ENCODE data around the gene PLA2G1B. TPM values are rescaled to one million over a fixed set of nuclear protein-coding genes. Genes with fewer than 3 reads are reported as not detected.

PLA2G1B gene
- total RNA-seq, 1 experiment from 2014 or later, result not detected

DNA sequence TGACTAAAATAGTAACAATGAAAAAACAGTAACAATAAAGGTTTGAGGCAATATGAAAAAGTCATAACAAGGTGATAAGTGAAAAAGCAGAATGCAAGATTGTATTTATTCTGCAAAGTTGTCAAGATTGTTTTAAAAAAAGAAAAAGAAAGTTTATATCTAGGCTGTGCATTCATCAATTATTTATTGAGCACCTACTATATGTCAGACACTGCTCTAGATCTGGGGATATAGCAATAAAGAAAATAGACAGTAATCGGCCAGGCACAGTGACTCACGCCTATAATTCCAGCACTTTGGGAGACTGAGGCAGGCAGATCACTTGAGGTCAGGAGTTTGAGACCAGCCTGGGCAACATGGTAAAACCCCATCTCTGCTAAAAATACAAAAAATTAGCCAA is 3.8 kb downstream of the PLA2G1B start:
- no peak for DNase-seq
- Histone ChIP-seq H3K36me3 (replicated peaks; ENCODE audit: control insufficient read depth, insufficient read depth, low read length) (no peaks in the 10 kb centered on the region), H3K27me3 (ENCODE audit: control insufficient read depth, insufficient read depth, low read length) (peaks cover 4% of the 10 kb centered on the region; the same call in 1 of the 2 replicates), H3K4me3 (ENCODE audit: insufficient read depth, low read depth, low read length) (no peak overlapping the region)

DNA sequence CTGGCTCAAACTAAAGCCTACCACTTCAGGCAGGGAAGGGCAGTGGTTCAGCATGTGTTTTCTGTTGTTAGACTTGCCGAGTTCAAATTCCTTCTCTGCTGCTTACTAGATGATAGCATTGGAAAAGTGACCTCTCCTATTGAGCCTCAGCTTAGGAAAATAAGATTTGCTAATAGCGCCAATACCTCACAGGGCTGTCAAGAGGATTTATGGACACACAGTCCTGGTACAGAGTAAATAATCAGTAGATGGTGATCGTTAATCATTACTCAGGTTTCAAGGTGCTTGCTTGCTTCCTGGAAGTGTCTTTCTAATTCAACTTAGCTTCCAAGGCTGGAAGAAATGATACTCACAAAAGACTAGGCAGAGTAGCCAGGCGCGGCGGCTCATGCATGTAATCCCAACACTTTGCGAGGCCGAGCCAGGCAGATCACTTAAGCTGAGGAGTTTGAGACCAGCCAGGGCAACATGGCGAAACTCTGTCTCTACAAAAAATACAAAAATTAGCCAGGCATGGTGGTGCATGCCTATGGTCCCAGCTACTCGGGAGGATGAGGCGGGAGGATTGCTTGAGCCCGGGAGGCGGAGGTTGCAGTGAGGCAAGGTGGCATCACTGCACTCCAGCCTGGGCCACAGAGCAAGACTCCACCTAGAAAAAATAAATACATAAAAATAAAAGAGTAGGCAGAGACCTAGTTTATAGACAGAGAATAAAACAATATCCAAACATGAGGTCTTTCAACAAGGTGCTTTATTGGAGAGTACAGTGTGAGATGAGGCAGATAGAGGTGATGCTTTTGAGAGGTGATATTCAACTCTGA is 6.0 kb downstream of the PLA2G1B start:
- no peak overlapping the region for H3K4me3 ChIP-seq (ENCODE audit: insufficient read depth, low read depth, low read length)
- peaks cover 4% of the 10 kb centered on the region; the same call in 1 of the 2 replicates for H3K27me3 ChIP-seq (ENCODE audit: control insufficient read depth, insufficient read depth, low read length)
- H3K36me3 ChIP-seq (replicated peaks; ENCODE audit: control insufficient read depth, insufficient read depth, low read length), result no peaks in the 10 kb centered on the region
- no peak for DNase-seq

DNA sequence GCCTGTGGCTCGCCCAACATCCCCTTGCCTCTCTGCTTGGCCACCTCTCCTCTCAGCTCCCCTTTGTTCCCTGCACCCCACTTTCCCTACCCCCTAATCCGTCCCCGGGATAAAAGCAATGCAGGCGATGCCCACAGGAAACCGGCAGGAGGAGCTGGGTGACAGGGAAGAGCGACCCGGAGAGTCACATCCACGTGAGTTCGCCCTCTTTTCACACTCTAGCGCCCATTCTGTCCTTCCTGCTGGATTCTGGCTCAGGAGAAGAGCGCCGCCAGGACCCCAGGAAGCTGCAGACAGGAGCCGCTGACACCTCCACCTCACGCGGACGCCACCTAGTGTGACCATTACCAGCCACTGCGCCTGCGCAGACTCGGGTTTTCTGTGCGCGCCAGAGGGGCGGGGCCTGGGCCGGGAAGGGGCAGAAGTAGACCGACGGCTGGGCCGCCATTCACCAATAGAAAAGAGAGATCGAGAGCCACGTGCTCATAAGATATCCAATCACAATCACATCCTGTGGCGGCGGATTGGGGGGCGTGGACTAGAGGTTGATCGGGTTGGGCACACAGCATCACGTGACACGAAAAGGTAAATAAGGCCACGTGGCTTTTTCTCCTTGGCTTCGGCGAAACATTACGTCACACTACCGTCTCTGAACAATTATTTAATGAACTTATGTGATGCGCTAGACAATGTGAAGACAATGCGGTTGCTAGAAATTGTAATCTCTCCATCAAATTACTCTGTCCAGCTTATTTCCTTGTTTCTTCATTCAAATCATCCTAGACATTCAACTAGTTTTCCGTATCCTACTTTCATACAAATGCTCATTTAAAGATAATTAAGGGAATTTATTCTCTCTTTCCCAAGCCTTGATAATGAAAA is 10.1 kb downstream of the PLA2G1B start:
- H3K36me3 ChIP-seq (replicated peaks; ENCODE audit: control insufficient read depth, insufficient read depth, low read length), result no peaks in the 10 kb centered on the region
- H3K27me3 ChIP-seq (ENCODE audit: control insufficient read depth, insufficient read depth, low read length), result no peaks in the 10 kb centered on the region
- H3K4me3 ChIP-seq (ENCODE audit: insufficient read depth, low read depth, low read length), result peak overlapping the region; percentile 46
- DNase-seq, result peak; percentile 99

DNA sequence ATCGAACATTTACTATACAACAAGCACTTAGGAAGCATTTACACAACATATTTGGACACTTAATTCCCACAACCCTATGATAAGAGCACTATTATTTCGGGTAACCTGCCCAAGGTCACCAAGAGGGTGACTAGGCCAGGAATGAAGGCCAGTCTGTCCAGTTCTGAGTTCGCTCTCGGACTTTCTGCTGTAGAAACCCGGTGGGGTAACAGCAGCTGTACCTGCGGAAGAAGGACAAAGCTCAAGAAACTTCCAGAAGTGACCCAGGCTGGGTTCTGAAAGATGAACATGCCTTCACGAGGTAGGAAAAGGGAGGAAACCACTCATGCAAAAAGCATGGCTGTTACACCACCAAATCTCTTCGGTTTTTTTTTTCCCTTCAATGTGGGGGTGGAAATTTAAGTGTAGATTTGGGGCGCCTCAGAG is 10.8 kb downstream of the PLA2G1B start:
- no peaks in the 10 kb centered on the region for H3K36me3 ChIP-seq (replicated peaks; ENCODE audit: control insufficient read depth, insufficient read depth, low read length)
- peak; percentile 27 for DNase-seq

DNA sequence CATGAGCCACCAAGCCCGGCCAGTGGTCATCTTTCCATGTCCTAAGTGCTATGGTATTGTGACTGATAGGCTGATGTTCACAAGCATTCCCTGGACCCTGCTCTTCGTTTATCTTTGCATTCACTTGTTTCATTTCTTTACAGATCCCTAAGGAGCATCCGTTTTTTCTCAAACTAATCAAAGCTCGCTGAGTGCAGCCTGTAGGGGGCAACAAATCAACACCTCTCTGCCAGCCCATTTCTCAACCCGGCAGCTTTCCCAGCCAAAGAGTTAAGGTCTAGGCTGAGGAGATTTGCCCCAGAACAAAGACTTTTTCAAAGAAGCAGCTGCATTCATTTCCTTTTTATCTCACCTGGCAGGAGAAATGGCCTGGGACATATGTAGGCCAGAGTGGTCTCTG is 13.4 kb downstream of the PLA2G1B start:
- Histone ChIP-seq H3K27me3 (ENCODE audit: control insufficient read depth, insufficient read depth, low read length) (no peaks in the 10 kb centered on the region), H3K36me3 (replicated peaks; ENCODE audit: control insufficient read depth, insufficient read depth, low read length) (no peaks in the 10 kb centered on the region), H3K4me3 (ENCODE audit: insufficient read depth, low read depth, low read length) (no peak overlapping the region)
- DNase-seq, result peak; percentile 76

More for the DNA sequence above, 10.8 kb downstream of the PLA2G1B start:
- H3K27me3 ChIP-seq (ENCODE audit: control insufficient read depth, insufficient read depth, low read length), result no peaks in the 10 kb centered on the region
- peak overlapping the region; percentile 46 for H3K4me3 ChIP-seq (ENCODE audit: insufficient read depth, low read depth, low read length)

DNA sequence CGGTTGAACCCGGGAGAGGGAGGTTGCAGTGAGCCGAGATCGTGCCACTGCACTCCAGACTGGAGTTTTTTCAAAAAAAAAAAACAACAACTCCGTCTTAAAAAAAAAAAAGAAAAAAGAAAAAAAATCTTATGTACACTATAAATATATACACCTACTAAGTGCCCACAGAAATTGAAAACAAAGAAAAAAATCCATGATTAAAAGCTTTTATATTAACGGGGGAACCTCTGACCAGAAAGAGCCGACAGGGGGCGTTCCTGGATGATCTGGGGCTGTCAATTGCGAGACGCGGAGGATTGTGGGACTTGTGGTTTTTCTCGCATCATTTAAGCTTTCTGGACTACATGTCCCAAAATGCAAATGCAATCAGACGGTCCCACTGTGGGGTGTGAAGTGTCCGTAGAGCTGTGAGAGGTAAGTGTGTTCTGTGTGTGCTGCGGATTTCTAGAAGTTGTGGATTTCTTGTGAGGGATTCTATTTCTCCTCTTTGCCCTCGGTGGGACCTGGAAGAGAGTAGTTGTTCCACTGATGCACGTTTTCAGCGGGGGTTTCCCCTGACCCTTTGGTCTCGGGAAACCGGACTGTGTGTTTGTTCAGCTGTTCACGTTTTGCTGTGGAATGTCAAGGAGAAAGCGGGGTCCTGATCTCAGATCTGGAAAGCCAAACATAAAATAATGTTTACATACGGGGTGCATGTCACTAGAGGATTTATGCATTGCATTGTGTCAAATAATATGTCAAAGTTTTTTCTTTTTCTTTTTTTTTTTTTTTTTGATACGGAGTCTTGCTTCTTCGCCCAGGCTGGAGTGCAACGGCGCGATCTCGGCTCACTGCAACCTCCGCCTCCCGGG is 25.4 kb downstream of the PLA2G1B start, which contains the start of gene SIRT4:
Gene SIRT4 (plus strand): TSS at position 360 of the 854 bp plus-strand sequence. CDS start 1,241 bp downstream, outside the sequence.
- H3K27me3 ChIP-seq (ENCODE audit: control insufficient read depth, insufficient read depth, low read length), result no peaks in the 10 kb centered on the region
- no peaks in the 10 kb centered on the region; the same call in 1 of the 2 replicates for H3K36me3 ChIP-seq (replicated peaks; ENCODE audit: control insufficient read depth, insufficient read depth, low read length)
- H3K4me3 ChIP-seq (ENCODE audit: insufficient read depth, low read depth, low read length), result peak within 1 kb of the TSS; percentile 46
- DNase-seq, result peak; percentile 91

DNA sequence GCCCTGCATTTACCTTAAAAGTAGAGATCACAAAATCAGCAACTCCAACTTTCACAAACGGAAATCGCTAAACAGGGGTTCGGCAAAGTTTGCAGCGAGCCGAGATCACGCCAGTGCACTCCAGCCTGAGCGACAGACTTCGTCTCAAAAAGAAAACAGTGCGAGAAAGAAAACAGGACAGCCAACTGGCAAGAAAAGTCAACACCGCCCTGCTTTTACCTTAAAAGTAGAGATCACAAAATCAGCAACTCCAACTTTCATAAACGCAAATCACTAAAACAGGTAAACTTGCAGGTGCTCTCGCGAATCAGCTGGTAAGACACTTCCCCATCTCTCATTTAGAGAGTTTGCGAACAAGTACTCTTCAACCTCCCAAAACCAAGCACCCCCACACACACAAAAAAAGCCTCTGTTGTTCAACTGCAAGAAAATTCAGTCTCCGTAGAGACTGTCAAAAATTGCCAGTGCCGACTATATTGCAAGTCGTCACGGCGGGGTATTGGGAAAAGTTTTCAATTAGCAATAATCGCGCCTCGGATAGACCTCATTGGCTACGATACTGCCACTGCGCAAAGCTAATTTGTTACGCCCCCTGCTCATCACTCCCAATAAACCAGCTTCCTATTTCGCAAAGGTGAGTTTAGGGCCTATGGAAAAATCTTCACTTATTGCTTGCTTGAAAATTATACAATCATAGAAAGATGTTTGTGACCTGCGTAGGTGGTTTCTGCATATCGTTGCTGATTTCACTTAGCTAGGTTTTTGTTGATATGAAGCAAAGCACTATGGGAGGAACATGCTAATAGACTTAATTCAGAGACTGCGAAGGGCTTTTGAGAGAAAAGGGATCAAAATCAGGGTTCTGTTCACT is 34.7 kb downstream of the PLA2G1B start, which contains the start of gene RNU4-1:
Gene RNU4-1 (minus strand): TSS at position 577 of the 871 bp plus-strand sequence.
- Histone ChIP-seq H3K36me3 (replicated peaks; ENCODE audit: control insufficient read depth, insufficient read depth, low read length) (no peaks in the 10 kb centered on the region), H3K27me3 (ENCODE audit: control insufficient read depth, insufficient read depth, low read length) (no peaks in the 10 kb centered on the region), H3K4me3 (ENCODE audit: insufficient read depth, low read depth, low read length) (peak within 1 kb of the TSS; percentile 68)
- peak; percentile 60 for DNase-seq

DNA sequence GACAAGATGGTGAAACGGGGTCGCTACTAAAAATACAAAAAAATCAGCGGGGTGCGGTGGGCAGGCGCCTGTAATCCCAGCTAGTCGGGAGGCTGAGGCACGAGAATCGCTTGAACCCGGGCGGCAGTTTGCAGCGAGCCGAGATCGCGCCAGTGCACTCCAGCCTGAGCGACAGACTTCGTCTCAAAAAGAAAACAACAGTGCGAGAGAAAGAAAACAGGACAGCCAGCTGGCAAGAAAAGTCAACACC is 35.2 kb downstream of the PLA2G1B start:
- peak overlapping the region; percentile 68 for H3K4me3 ChIP-seq (ENCODE audit: insufficient read depth, low read depth, low read length)
- H3K27me3 ChIP-seq (ENCODE audit: control insufficient read depth, insufficient read depth, low read length), result no peaks in the 10 kb centered on the region
- no peaks in the 10 kb centered on the region for H3K36me3 ChIP-seq (replicated peaks; ENCODE audit: control insufficient read depth, insufficient read depth, low read length)
- no peak for DNase-seq

DNA sequence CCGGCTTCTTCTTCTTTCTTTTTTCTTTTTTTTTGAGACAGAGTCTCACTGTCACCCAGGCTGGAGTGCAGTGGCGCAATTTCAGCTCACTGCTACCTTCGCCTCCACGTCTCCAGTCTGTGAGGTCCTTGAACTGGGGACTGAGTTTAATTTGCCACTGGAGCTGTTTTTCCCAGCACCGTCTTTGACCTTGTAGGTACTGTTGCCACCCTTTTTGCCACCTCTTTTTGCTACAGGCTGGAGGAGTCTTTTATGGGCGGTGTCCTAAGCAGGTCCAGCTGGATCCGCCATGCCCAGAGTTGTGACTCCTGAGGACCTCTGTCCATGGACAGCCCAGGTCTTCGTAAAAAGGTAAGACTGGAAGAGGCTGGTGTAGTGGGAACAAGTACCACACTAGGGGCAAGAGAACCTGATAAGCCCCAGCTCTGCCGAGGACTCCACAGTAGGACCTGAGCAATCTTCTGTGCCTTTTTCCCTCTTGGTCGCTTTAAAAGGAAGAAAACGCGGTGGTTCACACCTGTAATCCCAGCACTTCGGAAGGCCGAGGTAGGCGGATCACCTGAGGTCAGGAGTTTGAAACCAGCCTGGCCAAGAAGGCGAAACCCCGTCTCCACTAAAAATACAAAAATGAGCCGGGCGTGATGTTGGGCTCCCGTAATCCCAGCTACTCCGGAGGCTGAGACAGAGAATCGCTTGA is 36.8 kb downstream of the PLA2G1B start:
- Histone ChIP-seq H3K36me3 (replicated peaks; ENCODE audit: control insufficient read depth, insufficient read depth, low read length) (no peaks in the 10 kb centered on the region), H3K4me3 (ENCODE audit: insufficient read depth, low read depth, low read length) (peak overlapping the region; percentile 35), H3K27me3 (ENCODE audit: control insufficient read depth, insufficient read depth, low read length) (no peaks in the 10 kb centered on the region)
- peak; percentile 38 for DNase-seq

DNA sequence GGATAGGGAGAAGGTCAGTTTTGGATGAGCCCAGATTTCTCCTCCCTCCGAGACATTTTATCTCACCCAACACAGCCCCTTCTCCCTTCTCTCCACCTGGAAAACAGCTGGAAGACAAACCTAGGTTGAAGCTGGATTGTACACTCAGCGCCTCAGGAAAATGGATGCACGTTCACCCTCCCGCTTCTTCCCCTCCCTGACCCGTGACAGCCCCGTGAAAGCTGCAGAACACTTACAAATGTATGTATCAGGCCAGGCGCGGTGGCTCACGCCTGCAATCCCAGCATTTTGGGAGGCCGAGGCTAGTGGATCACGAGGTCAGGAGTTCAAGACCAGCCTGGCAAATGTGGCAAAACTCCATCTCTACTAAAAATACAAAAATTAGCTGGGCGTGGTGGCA is 40.1 kb downstream of the PLA2G1B start:
- H3K27me3 ChIP-seq (ENCODE audit: control insufficient read depth, insufficient read depth, low read length), result no peaks in the 10 kb centered on the region
- DNase-seq, result no peak
- no peak overlapping the region for H3K4me3 ChIP-seq (ENCODE audit: insufficient read depth, low read depth, low read length)
- no peaks in the 10 kb centered on the region for H3K36me3 ChIP-seq (replicated peaks; ENCODE audit: control insufficient read depth, insufficient read depth, low read length)

DNA sequence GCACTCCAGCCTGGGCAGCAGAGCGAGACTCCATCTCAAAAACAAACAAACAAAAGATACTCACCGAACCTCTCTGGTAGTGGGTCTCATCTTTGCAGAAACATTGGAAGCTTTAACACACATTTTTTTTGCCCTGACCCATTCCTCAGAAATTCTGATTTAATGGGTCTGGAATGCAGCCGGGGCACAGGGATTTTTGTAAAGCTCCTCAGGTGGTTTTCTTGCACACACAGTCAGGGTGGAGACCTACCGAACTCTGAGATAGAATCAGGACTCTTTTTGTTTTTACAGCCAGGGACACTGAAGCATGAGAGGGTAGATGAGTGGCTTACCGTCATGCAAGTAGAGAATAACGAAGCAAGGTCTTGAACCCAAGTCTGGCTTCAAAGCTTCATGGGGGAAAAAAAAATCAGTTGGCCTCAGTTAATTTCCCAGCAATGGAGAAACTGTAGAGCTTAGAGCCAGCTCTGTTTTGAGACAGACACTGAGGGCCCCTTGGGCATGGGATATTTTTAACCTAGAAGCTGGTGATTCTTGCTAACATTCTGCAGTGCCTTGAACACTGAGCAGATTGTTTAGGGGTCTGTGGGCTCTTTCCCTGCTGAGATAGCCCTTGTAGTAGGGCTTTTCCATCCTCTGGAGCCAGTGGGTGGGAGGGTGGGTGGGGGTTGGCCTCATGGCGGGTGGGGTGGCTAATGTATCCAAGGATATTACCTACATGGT is 40.6 kb downstream of the PLA2G1B start:
- DNase-seq, result no peak

DNA sequence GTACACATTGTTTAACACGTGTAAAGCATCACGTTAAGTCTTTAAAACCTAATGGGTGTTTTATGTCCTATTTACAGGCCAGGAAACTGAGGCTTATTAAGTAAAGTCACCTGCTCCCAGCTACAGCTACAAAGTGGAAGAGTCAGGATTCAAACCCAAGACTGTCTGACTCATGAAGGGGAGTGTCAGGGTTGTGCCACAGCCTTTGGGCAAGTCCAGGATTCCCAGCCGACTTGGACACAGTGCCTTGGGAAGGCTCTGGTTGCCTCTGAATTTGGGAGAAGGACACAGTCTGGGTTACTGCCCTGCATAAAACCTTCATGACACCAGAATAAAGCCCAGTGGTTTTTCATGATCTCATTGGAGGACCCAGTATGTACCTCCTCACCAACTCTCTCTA is 43.2 kb downstream of the PLA2G1B start:
- Histone ChIP-seq H3K27me3 (ENCODE audit: control insufficient read depth, insufficient read depth, low read length) (no peaks in the 10 kb centered on the region), H3K4me3 (ENCODE audit: insufficient read depth, low read depth, low read length) (no peak overlapping the region), H3K36me3 (replicated peaks; ENCODE audit: control insufficient read depth, insufficient read depth, low read length) (no peaks in the 10 kb centered on the region)
- DNase-seq, result no peak

More for the DNA sequence above, 40.6 kb downstream of the PLA2G1B start:
- Histone ChIP-seq H3K36me3 (replicated peaks; ENCODE audit: control insufficient read depth, insufficient read depth, low read length) (no peaks in the 10 kb centered on the region), H3K4me3 (ENCODE audit: insufficient read depth, low read depth, low read length) (no peak overlapping the region), H3K27me3 (ENCODE audit: control insufficient read depth, insufficient read depth, low read length) (no peaks in the 10 kb centered on the region)
